ENCODE results near the gene SAMSN1. TPM values are rescaled to one million over a fixed set of nuclear protein-coding genes. Genes with fewer than 3 reads are reported as not detected.

The SAMSN1 gene
- total and polyA plus RNA-seq, 9 of the 15 experiments (the other 6 are each of a cell fraction or from before 2014, with no cell fraction given): 101 to 223 (median 159) TPM

- TF ChIP-seq COPS2 (conservative IDR thresholded peaks at IDR 0.05): no peak
- no peak for TF ChIP-seq ZFP30 (CRISPR knock-in tag; IDR thresholded peaks at IDR 0.05; ENCODE audit: borderline replicate concordance)
- TF ChIP-seq FOXP1 (CRISPR knock-in tag; IDR thresholded peaks at IDR 0.05): no peak
- no peak for TF ChIP-seq ZNF655 (CRISPR knock-in tag; IDR thresholded peaks at IDR 0.05)
- no peak for TF ChIP-seq PRMT5 (CRISPR knock-in tag; IDR thresholded peaks at IDR 0.05)
- no peak for TF ChIP-seq NFRKB (IDR thresholded peaks at IDR 0.05; ENCODE audit: low read depth)
- TF ChIP-seq TGIF2 (CRISPR knock-in tag; IDR thresholded peaks at IDR 0.05): no peak
- no peak for TF ChIP-seq LARP7 (IDR thresholded peaks at IDR 0.05)
- no peak for TF ChIP-seq ZNF232 (CRISPR knock-in tag; IDR thresholded peaks at IDR 0.05)
- TF ChIP-seq KAT8 (IDR thresholded peaks at IDR 0.05; ENCODE audit: low read depth): no peak
- TF ChIP-seq, protein P1, sequence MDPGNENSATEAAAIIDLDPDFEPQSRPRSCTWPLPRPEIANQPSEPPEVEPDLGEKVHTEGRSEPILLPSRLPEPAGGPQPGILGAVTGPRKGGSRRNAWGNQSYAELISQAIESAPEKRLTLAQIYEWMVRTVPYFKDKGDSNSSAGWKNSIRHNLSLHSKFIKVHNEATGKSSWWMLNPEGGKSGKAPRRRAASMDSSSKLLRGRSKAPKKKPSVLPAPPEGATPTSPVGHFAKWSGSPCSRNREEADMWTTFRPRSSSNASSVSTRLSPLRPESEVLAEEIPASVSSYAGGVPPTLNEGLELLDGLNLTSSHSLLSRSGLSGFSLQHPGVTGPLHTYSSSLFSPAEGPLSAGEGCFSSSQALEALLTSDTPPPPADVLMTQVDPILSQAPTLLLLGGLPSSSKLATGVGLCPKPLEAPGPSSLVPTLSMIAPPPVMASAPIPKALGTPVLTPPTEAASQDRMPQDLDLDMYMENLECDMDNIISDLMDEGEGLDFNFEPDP (CRISPR knock-in tag; IDR thresholded peaks at IDR 0.05): no peak
- TF ChIP-seq ZNF449 (CRISPR knock-in tag; IDR thresholded peaks at IDR 0.05): no peak
- no peak for TF ChIP-seq CEBPG (CRISPR knock-in tag; IDR thresholded peaks at IDR 0.05)
- TF ChIP-seq CEBPG (tag; conservative IDR thresholded peaks at IDR 0.05 in 1 of 2, IDR thresholded peaks at IDR 0.05 in 1 of 2): peak in 1 of 2 experiments; percentile 52; a peak in 2 of 4 replicates
- TF ChIP-seq MCM5 (IDR thresholded peaks at IDR 0.05; ENCODE audit: low read depth): no peak
- no peak for TF ChIP-seq TEAD1 (CRISPR knock-in tag; IDR thresholded peaks at IDR 0.05)
- TF ChIP-seq POLR3A (IDR thresholded peaks at IDR 0.05; ENCODE audit: borderline replicate concordance, extremely low read depth, insufficient read depth, insufficient read length): no peak
- no peak for TF ChIP-seq PREB (CRISPR knock-in tag; IDR thresholded peaks at IDR 0.05)
- 0 out of 2 replicates have a peak, but pooled peaks have one; percentile 7 for TF ChIP-seq NR2C1 (IDR thresholded peaks at IDR 0.05)
- no peak for TF ChIP-seq NR2C1 (tag; IDR thresholded peaks at IDR 0.05)
- TF ChIP-seq, protein P2, sequence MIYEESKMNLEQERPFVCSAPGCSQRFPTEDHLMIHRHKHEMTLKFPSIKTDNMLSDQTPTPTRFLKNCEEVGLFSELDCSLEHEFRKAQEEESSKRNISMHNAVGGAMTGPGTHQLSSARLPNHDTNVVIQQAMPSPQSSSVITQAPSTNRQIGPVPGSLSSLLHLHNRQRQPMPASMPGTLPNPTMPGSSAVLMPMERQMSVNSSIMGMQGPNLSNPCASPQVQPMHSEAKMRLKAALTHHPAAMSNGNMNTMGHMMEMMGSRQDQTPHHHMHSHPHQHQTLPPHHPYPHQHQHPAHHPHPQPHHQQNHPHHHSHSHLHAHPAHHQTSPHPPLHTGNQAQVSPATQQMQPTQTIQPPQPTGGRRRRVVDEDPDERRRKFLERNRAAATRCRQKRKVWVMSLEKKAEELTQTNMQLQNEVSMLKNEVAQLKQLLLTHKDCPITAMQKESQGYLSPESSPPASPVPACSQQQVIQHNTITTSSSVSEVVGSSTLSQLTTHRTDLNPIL (CRISPR knock-in tag; IDR thresholded peaks at IDR 0.05): no peak
- no peak for TF ChIP-seq CREB1 (IDR thresholded peaks at IDR 0.05)
- no peak for TF ChIP-seq CREB1 (CRISPR knock-in tag; IDR thresholded peaks at IDR 0.05)
Observed at GRCh38 chr21:14533499-14534428, 12.4 kb downstream of the SAMSN1 start (continued).

Measured in K562 (cell line).